Measurements from ENCODE around the gene CCDC136.

CCDC136 gene

GRCh38 chr7:128865996-128866877 lies 74.5 kb downstream of the CCDC136 start:
- no peak for DNase-seq

- DNase-seq: no peak
These were observed 75.5 kb downstream of the CCDC136 start for GRCh38 chr7:128867241-128867640.

GRCh38 chr7:128867842-128868623 lies 76.3 kb downstream of the CCDC136 start:
- no peak for DNase-seq

- DNase-seq: no peak
These were observed 76.9 kb downstream of the CCDC136 start for GRCh38 chr7:128868624-128869137.

- DNase-seq: peak; percentile 44
These were observed 77.6 kb downstream of the CCDC136 start for GRCh38 chr7:128869138-128869943.

GRCh38 chr7:128869944-128870285 lies 78.1 kb downstream of the CCDC136 start:
- peak; percentile 7 for DNase-seq

DNA sequence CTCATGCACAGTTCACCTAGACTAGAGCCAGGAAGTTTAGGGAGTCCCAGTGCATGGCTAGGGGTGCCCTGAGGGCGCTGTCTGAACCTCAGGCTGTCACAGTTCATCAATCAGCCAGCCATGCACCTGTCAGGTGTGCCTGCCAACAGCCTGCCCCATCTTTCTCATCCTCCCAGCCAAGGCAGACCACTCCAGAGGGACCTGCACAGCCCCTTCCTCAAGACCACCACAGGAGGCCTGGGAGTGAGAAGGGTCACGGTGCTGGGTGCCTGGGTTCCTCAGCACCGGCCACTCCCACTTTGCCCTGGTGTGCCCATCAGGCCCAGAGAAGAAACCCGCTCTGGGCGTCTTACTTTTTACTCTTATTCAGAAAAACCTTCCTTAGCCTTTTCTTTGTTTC lies 79.3 kb downstream of the CCDC136 start:
- DNase-seq: no peak
